NCI-H2081 (cell line): ENCODE measurements around the gene MLPH.

ENCODE experiments used
- DNase-seq, 2 experiments: peaks; one replicate each; lab custom pipeline; 2025; lab: John Stamatoyannopoulos, UW

The MLPH gene

GRCh38 chr2:237567276-237568029 is 80.4 kb downstream of the MLPH start:
- DNase-seq = no peak

DNA sequence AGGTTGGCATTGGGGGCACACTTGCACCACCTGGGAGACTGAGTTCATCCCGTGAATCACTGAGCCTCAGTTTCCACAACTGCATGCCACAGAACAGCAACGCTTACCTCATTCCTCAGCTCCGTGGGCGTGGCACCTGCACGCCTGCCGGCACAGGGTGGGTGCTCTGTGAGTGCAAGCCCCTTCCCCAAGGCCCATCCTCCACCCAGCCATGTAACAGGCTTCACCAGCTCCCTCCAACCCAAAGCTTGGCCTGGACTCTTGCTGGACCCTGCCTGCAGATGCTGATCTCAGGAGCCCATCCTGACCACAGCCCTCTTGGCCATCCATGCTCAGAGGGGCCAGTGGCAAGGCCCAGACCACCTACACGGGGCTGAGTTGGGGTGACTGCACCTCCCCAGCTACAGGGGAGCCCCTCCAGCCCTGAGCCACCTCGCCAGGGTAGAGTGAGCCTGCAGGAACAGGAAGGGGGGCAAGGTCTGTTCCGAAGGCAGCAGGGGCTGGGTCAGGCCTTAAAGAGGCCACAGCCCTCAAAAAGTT is 81.1 kb downstream of the MLPH start:
- DNase-seq = no peak

DNA sequence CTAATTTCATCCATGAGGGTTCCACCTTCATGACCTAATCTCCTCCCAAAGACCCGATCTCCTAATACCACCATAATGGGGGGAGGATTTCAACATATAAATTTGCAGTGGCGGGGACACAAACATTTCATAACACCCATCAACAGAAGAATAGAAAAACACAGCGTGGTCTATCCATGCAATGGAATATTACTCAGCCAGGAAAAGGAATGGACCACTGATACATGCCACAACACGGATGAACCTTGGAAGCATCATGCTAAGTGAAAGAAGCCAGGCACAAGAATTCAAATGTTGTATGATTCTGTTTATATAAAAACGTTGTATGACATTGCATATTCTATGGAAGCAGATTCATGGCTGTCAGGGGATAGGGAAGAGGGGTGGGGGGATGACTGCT is 82.0 kb downstream of the MLPH start:
- no peak for DNase-seq

GRCh38 chr2:237569896-237570295 is 82.8 kb downstream of the MLPH start:
- DNase-seq = no peak

DNA sequence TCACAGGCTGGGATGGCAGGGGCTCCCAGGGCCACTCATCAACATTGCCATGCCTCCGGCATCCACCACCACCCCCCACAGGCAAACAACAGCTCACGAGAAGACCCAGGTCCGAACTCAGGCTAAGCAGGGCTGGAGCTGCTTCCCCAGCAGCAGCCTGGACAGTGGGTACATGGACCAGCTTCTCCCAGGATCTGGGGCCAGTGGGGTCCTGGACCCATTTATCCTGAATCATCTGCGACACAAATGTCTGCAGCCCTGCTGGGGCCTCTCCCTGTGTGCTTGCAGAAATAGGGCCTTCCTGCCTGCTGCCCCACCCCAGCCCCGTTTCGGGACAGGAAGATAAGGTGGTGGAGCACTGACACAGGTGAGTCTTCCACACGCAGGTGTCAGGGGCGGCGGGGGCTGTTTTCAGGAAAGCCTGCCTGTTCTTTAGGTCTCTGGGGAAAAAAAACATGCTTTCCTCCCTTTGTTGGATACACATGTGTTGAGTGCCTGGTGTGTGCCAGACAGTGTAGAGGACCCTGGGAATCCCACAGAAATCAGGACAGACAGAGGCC is 83.8 kb downstream of the MLPH start:
- no peak for DNase-seq

DNA sequence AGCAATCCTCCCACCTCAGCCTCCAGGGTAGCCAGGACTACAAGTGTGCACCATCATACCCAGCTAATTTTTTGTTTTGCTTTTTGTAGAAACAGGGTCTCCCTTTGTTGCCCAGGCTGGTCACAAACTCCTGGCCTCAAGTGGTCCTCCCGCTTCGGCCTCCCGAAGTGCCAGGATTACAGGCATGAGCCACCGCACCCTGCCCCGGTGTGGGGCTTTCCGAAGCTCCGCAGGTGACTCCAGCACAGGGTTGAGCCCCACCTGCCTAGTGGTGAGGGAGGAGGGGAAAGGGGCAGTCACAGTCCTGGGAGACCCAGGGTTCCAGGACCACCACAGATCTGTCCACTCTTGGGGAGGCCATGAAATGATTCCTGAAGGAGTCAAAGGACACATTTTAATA is 84.5 kb downstream of the MLPH start:
- DNase-seq = no peak

- peak; percentile 76 to 86 for DNase-seq
Observed at GRCh38 chr2:237572021-237572741, 85.1 kb downstream of the MLPH start.

DNA sequence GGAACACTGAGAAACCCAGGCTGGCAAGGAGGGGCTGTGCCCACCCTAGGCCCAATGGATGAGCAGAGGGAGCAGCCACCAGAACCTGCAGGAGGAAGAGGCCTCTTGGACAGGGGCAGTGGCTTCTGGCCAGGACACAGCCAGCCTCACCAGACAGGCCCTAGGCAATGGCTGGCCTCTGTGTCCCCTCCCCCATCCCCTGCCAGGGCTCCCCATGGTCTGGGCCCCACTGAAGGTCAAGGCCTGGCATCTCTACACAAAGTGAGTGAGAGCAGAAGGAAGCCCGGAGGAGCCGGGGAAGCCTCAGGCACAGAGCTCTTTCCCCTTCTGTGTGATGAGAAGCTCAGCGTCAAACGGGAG is 85.7 kb downstream of the MLPH start:
- DNase-seq = no peak

- no peak for DNase-seq
Observed at GRCh38 chr2:237573721-237574415, 86.8 kb downstream of the MLPH start.

DNA sequence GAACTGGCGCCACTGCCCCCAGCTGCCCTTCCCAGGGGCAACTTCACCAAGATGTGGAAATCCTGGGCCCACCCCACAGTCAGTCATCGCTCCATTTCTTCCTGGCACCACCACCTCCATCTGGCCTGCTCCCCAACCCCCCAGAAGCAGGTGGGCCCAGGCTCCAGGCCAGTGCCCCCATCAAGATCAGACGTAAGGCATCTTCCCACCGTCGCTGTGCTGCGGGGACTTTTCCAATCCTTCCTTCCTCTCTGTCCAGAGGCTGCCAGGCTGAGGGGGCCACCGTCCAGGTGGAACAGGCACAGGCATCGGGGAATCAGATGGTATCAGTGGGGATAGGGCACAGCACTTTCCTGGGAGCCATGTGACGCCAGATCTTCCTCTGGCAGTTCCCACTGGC is 87.4 kb downstream of the MLPH start:
- no peak for DNase-seq

- DNase-seq = no peak
Observed at GRCh38 chr2:237574894-237575868, 88.1 kb downstream of the MLPH start.

- no peak for DNase-seq
Observed at GRCh38 chr2:237575869-237576862, 89.1 kb downstream of the MLPH start.

- DNase-seq = no peak
Observed at GRCh38 chr2:237576974-237577373, 89.9 kb downstream of the MLPH start.

- no peak for DNase-seq
Observed at GRCh38 chr2:237577458-237577857, 90.4 kb downstream of the MLPH start.

DNA sequence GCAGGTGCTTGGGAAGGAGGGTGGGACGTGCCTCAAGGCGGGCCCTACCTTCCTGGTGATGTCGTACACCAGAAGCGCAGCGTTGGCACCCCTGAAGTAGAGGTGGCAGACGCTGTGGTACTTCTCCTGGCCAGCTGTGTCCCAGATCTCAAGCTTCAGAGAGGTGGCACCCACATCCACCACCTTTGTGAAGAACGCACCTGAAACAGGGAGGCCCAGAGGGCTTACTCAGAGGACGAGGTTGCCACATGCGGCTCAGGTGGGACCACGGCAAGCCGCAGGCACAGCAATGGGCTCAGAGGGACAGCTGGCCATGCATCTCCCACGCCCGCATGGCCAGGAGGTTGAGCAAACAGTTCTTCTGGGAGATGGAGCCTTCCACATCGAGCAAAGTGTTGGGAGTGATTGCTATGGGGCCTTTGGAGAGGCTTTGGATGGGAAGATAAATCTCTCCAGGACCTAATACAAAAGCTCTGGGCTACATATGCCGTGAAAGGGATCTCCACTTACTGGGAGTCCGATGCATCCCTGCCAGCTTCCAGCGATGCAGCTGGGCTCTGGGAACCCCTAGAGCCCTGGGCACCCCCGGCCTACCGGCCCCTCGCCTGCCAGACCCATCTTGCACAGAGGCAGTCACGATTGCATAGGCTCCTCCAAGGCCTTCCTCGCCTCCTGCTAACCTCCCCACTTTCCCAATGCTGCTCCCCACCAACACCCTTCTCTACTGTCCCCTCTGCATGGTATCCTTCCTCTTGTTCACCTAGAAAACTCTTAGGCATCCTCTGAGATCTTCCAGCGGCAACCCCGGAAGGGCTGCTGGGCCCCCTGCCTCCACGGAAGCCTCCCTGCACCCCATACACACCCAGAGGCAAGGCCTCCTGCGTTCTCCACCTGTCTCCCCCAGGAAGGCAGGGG is 91.2 kb downstream of the MLPH start:
- DNase-seq = no peak

DNA sequence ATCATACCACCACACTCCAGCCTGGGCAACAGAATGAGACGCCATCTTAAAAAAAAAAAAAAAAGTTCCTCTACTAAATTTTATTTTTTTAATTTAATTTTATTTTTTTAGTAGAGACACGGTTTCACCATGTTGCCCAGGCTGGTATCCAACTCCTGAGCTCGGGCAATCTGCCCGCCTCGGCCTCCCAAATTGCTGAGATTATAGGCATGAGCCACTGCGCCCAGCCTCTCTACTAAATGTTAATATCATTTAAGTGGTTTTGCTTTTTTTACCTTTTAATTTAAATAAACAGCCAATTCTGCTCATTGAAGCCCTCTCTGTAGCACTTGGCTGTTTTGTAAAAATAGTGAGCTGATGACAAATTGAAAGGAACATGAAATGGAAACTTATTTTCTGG is 94.3 kb downstream of the MLPH start:
- no peak for DNase-seq

DNA sequence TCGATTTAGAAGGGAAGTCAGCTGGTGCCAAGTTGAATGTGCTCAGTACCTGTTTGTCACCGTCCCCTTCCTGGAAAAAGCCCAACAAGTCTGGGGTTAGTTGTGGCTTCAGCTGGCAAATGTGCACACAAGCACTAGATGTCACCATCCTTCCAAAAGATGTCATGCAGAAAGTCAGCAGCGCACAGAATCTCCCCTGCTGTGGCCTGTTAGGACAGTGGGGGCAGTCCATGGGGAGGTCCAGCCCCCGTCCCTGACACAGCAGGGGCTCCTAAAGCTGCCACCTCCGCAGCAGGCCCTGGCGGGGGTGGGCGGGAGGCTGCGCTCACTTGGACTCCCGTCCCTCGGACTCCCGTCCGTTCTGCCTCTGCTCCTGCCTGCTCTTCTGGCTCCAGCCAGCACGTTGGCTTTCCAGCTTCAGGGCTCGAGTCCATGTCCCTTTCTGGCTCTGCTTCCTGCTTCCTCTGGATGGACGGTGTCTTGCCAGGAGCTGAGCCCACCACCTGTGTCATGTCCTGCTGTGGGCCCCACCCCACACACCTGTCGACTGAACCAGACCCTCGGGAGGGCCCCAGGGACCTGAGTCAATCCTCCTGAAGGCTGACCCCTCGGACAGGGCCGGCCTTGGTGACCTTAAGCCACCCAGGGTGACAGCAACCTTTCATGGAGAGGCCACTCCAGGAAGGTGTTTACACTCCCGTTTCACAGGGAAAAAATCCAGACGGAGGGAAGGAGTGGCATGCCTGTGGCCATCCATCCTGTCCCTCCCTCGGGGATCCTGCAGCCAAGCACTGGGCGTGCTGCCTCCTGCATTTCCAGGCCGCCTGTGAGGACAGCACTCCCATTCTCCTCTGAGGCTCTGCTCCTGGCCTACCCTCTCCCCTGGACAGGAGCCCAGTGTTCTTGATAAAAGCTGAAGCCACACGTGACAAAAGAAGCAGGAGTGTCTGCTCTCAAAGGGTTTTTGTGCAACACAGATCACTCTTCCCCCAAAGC is 95.0 kb downstream of the MLPH start:
- DNase-seq = peak; percentile 54 to 68
